ENCODE data around the gene ANOS1. TPM values are rescaled to one million over a fixed set of nuclear protein-coding genes. Genes with fewer than 3 reads are reported as not detected.

The ANOS1 gene
- total RNA-seq, 1 donor from 2014 or later = 45.7 TPM

DNA sequence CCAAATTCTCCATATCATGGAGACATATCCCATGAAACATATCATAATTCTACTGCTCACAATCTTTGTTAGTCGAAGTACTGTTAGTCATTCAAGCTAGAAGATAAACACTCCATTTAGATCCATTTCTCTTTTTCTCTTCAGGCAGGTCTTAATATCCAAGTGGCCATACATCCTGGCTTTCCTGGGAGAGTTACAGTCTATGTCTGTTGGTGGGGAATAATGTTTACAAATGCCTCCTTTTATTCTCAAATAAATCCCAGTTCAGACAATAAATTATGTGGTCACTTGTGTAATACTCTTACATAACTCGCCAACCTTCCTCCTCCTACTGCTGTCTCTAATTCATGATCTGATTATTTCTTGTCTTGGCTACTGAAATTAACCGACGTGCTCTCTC, 185.2 kb downstream of the ANOS1 start:
- Histone ChIP-seq H3K79me2 (ENCODE audit: low read depth) (no peaks in the 10 kb centered on the region), H3K27ac (no peak overlapping the region), H3K4me3 (no peak overlapping the region), H3K9ac (no peak overlapping the region), H3K4me2 (no peak overlapping the region), H4K20me1 (ENCODE audit: low read depth) (no peaks in the 10 kb centered on the region), H3K4me1 (no peaks in the 10 kb centered on the region), H3F3A (ENCODE audit: low read depth) (no peaks in the 10 kb centered on the region), H3K36me3 (no peaks in the 10 kb centered on the region), H3K27me3 (no peaks in the 10 kb centered on the region), H3K9me3 (ENCODE audit: low read depth) (no peaks in the 10 kb centered on the region), H2AFZ (replicated peaks) (no peak overlapping the region)
- H3K27ac Mint-ChIP-seq = no peak overlapping the region
- TF ChIP-seq, protein P1, sequence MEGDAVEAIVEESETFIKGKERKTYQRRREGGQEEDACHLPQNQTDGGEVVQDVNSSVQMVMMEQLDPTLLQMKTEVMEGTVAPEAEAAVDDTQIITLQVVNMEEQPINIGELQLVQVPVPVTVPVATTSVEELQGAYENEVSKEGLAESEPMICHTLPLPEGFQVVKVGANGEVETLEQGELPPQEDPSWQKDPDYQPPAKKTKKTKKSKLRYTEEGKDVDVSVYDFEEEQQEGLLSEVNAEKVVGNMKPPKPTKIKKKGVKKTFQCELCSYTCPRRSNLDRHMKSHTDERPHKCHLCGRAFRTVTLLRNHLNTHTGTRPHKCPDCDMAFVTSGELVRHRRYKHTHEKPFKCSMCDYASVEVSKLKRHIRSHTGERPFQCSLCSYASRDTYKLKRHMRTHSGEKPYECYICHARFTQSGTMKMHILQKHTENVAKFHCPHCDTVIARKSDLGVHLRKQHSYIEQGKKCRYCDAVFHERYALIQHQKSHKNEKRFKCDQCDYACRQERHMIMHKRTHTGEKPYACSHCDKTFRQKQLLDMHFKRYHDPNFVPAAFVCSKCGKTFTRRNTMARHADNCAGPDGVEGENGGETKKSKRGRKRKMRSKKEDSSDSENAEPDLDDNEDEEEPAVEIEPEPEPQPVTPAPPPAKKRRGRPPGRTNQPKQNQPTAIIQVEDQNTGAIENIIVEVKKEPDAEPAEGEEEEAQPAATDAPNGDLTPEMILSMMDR (IDR thresholded peaks at IDR 0.05) = no peak
- TF ChIP-seq EZH2phosphoT487 (IDR thresholded peaks at IDR 0.05) (no peak), EZH2 (IDR thresholded peaks at IDR 0.05) (no peak)
- no peak overlapping the region for H3K4me3 Mint-ChIP-seq
- no peaks in the 10 kb centered on the region for H3K9me3 Mint-ChIP-seq
- H3K27me3 Mint-ChIP-seq (ENCODE audit: insufficient read depth, low read depth) = no peaks in the 10 kb centered on the region
- H3K4me1 Mint-ChIP-seq = no peaks in the 10 kb centered on the region
- H3K36me3 Mint-ChIP-seq = peaks cover 2% of the 10 kb centered on the region
- DNase-seq (ENCODE audit: low spot score) = no peak

DNA sequence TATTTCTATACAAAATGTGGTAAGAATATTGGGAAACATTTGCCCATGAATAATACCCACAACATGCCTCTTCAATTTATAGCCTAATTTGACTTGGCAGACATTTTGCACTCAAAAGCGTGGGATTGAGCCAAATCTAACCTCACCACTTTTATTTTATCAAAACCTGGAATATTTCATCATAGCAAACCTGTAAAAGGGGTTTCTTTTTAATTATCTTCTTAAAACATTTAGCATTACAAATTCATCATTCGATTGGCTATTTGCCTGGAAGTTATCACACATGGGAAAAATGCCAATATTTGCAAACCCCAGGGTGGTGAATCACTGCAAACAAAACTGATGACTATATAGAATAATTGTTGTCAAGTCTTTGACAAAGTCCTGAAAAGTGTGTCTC, 211.1 kb downstream of the ANOS1 start:
- Histone ChIP-seq H3K4me1 (no peaks in the 10 kb centered on the region), H3K9me3 (ENCODE audit: low read depth) (no peaks in the 10 kb centered on the region), H3F3A (ENCODE audit: low read depth) (no peaks in the 10 kb centered on the region), H3K4me2 (no peak overlapping the region), H3K79me2 (ENCODE audit: low read depth) (no peaks in the 10 kb centered on the region), H2AFZ (replicated peaks) (no peak overlapping the region), H3K9ac (no peak overlapping the region), H3K27me3 (no peaks in the 10 kb centered on the region), H3K27ac (no peak overlapping the region), H4K20me1 (ENCODE audit: low read depth) (no peaks in the 10 kb centered on the region), H3K4me3 (no peak overlapping the region), H3K36me3 (no peaks in the 10 kb centered on the region)
- no peak overlapping the region for H3K4me3 Mint-ChIP-seq
- H3K36me3 Mint-ChIP-seq = no peaks in the 10 kb centered on the region
- DNase-seq (ENCODE audit: low spot score) = no peak
- H3K9me3 Mint-ChIP-seq = peaks cover 2% of the 10 kb centered on the region
- H3K27ac Mint-ChIP-seq = no peak overlapping the region
- peaks cover 6% of the 10 kb centered on the region for H3K27me3 Mint-ChIP-seq (ENCODE audit: insufficient read depth, low read depth)
- TF ChIP-seq EZH2 (IDR thresholded peaks at IDR 0.05) = no peak
- no peak for TF ChIP-seq EZH2phosphoT487 (IDR thresholded peaks at IDR 0.05)
- TF ChIP-seq, protein P1 (IDR thresholded peaks at IDR 0.05) = no peak
- no peaks in the 10 kb centered on the region for H3K4me1 Mint-ChIP-seq

DNA sequence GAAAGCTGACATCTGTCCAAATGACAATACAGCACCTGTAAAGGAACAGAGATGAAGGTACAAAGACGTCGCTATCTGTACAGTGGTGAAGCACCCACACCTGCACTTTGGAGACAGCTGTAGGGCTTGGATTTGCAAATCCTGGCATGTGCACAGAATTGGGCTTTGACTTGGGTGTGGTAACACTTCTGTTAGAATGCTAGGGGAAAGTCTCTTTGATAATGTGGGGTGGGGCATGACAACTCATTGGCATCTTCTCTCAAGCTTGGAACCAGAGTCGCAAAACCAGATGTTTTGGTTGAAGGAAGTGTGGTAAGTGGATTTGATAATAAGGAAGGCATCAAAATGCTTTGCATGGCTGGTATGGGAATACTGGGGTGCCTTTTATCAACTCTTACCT, 211.8 kb downstream of the ANOS1 start:
- H3K9me3 Mint-ChIP-seq = peaks cover 2% of the 10 kb centered on the region
- H3K27me3 Mint-ChIP-seq (ENCODE audit: insufficient read depth, low read depth) = peaks cover 10% of the 10 kb centered on the region
- TF ChIP-seq EZH2phosphoT487 (IDR thresholded peaks at IDR 0.05) (no peak), EZH2 (IDR thresholded peaks at IDR 0.05) (no peak)
- TF ChIP-seq, protein P1 (IDR thresholded peaks at IDR 0.05) = no peak
- Histone ChIP-seq H3K27ac (no peak overlapping the region), H3F3A (ENCODE audit: low read depth) (no peaks in the 10 kb centered on the region), H3K79me2 (ENCODE audit: low read depth) (no peaks in the 10 kb centered on the region), H2AFZ (replicated peaks) (no peak overlapping the region), H3K4me2 (no peak overlapping the region), H3K27me3 (no peaks in the 10 kb centered on the region), H3K9ac (no peak overlapping the region), H3K4me3 (no peak overlapping the region), H3K36me3 (no peaks in the 10 kb centered on the region), H4K20me1 (ENCODE audit: low read depth) (no peaks in the 10 kb centered on the region), H3K9me3 (ENCODE audit: low read depth) (no peaks in the 10 kb centered on the region), H3K4me1 (no peaks in the 10 kb centered on the region)
- no peak overlapping the region for H3K27ac Mint-ChIP-seq
- no peak for DNase-seq (ENCODE audit: low spot score)
- H3K36me3 Mint-ChIP-seq = no peaks in the 10 kb centered on the region
- no peaks in the 10 kb centered on the region for H3K4me1 Mint-ChIP-seq
- H3K4me3 Mint-ChIP-seq = no peak overlapping the region

Measured in neural progenitor cell (in vitro differentiated cells).